Epithelial cell of prostate (primary cell): ENCODE results near the gene LOXL4.
A peak's percentile ranks its signal among the peaks of the same experiment; 100 is the strongest.
"Not testable (repeated sequence)": the region's sequence is repeated elsewhere in the genome, so short reads cannot be mapped to it uniquely, and the experiment has no call there.

ENCODE experiments used
- DNase-seq: peaks from one replicate; pipeline ENCODE4 v3.0.0-alpha.2; 2011; ENCODE audit warnings: low read depth, low spot score
- H3K27ac ChIP-seq: fragments of 450-650 bp; 2 replicates; pipeline ENCODE4 v1.5.1; 2017; ENCODE audit warnings: mild to moderate bottlenecking

Gene LOXL4

DNA sequence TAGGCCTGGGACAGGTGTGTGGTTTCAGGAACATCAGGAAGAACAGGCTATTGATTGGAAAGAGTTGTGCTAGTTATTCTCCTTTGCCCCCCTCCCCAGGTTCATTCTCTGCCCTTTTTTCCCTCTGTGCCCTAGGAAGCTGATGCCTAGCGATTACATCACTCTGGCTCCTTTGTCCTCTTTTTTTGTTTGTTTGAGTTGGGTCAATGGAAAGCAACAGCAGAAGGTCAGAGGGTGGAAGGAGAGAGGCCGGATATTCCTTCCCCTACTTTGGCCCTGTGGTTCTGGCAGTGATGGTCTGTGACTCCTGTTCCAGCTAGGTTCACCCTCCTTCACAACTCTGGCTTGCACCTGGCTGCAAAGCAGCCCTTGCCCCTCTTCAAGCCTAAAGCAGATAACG is 18.9 kb downstream of the LOXL4 start:
- no peak for DNase-seq
- no peak overlapping the region for H3K27ac ChIP-seq

DNA sequence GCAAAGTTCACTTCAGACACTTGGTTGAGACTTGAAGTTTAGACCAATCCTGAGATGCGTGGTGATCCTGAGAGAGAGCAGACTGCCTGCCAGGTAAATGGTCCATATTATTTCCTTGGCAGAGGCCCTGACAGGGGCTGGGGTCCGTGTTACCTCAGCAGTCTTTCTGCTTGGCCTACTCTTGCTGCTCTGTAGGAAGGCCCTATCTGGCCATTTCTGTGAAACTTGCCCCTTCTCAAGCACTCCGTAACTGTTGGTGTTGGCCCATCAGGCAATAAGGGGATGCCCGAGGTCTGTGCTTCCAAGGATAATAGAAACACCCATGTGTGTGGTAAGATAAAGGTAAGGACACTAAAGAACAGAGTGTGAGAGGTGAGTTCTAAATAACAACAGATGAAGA is 20.0 kb downstream of the LOXL4 start:
- DNase-seq = no peak
- H3K27ac ChIP-seq = no peak overlapping the region

DNA sequence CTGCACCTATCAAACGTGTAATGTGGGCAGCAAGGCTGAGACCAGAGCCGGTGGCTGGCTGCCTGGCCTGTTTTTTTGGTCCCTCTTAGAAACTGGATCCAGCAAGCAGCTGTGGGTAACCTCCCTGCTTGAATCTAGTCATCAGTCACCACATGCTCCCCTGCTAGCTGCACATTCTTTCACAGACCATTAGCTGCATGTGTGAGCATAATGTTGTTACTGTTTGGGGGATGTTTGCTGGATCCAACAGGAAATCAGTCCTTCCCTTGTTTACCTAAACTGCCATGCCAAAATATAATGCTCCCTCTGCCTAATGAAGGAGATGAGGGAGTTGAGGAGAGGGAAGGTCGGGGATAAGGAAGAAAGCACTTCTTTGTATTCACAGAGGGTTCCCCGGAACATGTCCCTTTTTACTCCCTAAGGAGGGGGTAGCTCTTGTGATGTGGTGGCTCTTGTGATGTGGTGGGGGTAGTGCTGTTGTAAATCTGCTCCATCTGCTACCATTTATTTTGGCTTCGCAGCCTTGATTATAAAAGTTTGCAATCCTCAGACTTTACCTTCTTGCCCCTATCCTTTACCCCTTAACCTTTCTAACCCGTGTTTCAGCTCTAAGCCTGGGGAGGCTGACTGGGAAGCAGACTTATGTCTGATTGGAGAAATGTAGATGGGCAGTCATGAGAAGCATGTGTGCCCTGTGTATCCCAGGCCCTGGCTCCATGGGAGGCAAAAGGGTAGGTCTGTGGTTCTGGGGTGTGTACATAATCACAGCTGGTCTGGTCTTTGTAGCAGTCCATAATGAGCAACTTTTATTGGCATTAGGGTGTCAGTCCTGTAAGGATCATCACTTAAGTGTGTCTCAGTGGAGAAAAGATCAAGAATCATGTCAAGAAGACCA is 20.8 kb downstream of the LOXL4 start:
- no peak overlapping the region for H3K27ac ChIP-seq
- DNase-seq = no peak

DNA sequence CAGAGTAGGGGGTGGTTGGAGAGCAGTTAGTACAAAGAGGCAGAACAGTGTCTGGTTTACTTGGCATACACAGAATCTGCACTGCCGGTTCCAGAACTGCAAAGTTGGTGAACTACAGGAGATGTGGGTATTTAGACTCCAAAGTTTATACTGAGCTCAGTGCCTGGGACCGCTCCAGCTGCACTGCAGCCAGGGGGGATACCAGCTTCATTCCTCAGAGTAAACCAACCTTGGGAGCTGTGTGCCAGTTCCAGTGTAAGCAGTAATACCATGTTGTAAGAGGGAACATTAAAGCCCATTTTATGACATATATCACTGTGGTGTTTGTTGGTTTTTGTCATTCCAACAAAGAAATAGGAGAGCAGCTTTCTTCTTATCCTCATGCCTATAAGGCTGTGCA is 23.4 kb downstream of the LOXL4 start:
- no peak overlapping the region for H3K27ac ChIP-seq
- DNase-seq = no peak

DNA sequence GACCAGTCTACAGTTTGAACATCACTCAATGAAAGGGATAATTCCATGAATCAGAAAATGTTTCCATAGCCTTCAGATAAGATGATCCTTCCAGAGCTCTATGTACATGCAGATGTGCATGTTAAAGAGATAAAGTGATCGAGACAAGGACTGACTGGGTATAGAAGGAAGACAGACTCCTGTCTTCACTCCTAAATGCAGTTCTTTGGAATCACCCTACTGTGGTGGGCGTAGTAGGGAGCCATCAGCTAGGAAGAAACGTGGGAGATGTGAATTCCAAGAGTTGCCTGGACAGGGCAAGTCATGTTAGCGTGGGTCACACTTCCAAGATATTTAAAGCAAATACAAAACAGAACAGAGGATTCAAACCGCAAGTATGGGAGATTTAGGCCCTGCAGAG is 23.9 kb downstream of the LOXL4 start:
- DNase-seq = no peak
- H3K27ac ChIP-seq = no peak overlapping the region

DNA sequence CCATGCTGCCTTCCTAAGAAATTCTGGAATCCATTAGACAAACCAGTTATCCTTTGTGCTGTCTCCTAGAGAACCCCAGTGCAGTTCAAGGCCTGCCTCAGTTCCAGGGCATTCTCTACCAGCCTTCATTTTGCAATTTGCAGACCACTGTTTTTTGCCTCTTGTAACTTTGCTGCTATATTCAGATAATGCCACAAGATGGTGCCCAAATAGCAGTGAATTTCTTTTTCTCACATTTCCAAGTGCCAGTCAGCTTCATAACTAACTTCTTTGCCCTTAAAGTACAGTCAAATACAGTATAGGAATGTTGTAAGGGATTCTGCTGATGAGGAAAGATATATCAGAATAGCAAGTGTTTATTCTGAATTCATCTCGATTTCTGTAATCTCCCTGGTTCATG is 25.2 kb downstream of the LOXL4 start:
- no peak overlapping the region for H3K27ac ChIP-seq
- DNase-seq = no peak

DNA sequence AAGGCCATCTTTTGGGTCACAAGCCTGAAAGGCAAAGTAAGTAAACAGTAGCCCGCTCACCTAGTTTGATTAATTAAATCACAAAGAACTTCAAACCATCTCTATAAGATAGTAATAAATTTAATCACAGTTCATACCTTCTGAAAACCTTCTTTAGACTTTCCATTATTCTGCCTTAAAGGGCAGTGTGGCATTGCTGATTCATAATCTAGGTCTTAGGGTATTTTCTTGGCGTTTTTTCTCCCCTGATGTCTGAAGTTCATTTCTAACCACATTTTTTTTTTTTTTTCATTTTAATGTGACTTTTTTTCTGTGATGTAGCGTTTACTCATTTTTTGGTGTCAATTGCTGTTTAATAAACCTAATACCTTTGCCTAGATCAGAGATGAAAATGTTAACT is 27.5 kb downstream of the LOXL4 start:
- DNase-seq = no peak
- no peak overlapping the region for H3K27ac ChIP-seq

DNA sequence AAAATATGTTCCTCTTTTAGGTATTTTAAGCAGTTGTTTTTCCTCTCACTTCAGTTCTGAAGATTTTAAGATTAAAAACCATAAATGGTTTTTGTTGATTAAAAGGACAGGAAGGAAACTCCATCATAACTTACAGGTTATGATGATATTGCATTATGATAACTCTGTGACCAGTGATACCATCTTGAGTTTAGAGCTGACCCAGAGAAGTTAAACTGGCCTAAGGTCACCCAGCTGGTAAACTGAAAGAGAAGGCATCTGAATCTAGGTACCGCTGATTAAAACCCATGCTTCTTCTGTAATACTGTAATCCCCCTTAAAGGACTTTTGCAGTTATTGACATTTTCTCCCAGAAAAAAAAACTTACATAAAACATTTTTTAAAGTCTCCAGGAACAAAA is 29.6 kb downstream of the LOXL4 start:
- no peak for DNase-seq
- no peak overlapping the region for H3K27ac ChIP-seq

DNA sequence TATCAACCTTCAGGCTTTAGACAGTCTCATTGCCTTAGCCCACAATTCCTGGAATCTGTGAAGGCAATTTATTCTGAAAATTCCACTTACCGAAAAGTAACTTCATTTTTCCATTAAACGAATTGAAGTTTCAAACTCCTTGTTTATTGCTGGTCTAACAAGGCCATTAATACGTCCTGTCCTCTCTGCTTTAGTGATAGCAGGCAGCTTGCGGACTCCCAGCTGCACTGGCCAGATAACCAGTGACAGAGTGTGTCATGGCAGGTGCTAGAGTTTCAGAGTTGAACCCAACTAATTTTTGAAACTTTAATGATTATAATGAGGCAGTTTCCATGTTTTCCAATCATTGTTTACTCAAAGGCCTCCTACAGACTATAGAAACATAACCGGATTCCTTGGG is 31.1 kb downstream of the LOXL4 start:
- no peak overlapping the region for H3K27ac ChIP-seq
- no peak for DNase-seq

DNA sequence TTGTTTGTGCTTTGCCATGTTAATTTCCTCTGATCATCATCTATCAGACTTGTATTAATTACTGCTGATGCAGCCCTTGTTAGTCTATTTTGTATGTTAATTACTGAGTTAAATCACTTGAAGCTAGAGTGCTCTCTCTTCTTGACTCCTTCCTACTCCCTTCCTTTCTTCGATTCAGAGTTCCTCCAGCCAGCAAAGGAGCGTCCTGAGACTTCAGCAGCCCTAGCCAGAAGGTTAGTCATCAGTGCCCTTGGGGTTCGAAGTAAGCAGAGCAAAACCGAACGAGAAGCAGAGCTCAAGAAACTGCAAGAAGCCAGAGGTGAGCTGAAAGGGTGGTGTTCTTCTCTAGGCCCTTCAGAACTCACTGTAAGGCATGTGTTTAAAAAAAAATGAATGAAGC is 32.1 kb downstream of the LOXL4 start:
- no peak overlapping the region for H3K27ac ChIP-seq
- no peak for DNase-seq

DNA sequence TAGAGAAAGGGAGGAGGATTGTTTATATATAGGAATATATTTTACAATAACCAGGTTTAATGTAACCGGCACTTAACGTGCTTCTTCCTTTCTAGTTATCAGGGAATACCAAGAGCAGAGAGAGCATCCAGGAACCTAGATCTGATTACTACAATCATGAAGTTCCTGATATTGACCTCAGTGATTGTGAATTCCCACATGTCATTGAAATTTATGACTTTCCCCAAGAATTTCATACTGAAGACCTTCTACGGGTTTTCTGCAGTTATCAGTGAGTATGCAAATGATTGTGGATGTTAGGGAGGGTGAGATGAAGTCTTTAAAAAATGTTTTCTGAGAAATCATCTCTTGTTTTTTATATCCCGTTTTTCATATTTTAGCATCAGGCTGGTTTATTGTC is 36.6 kb downstream of the LOXL4 start:
- no peak for DNase-seq
- no peak overlapping the region for H3K27ac ChIP-seq

DNA sequence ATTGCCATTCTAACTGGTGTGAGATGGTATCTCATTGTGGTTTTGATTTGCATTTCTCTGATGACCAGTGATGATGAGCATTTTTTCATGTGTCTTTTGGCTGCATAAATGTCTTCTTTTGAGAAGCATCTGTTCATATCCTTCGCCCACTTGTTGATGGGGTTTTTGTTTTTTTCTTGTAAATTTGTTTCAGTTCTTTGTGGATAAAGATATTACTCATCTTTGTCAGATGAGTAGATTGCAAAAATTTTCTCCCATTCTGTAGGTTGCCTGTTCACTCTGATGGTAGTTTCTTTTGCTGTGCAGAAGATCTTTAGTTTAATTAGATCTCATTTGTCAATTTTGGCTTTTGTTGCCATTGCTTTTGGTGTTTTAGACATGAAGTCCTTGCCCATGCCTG is 39.7 kb downstream of the LOXL4 start:
- not testable (repeated sequence) for DNase-seq, H3K27ac ChIP-seq

DNA sequence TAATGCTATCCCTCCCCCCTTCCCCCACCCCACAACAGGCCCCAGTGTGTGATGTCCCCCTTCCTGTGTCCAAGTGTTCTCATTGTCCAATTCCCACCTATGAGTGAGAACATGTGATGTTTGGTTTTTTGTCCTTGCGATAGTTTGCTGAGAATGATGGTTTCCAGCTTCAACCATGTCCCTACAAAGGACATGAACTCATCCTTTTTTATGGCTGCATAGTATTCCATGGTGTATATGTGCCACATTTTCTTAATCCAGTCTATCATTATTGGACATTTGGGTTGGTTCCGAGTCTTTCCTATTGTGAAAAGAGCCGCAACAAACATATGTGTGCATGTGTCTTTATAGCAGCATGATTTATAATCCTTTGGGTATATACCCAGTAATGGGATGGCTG is 40.3 kb downstream of the LOXL4 start:
- not testable (repeated sequence) for DNase-seq, H3K27ac ChIP-seq

DNA sequence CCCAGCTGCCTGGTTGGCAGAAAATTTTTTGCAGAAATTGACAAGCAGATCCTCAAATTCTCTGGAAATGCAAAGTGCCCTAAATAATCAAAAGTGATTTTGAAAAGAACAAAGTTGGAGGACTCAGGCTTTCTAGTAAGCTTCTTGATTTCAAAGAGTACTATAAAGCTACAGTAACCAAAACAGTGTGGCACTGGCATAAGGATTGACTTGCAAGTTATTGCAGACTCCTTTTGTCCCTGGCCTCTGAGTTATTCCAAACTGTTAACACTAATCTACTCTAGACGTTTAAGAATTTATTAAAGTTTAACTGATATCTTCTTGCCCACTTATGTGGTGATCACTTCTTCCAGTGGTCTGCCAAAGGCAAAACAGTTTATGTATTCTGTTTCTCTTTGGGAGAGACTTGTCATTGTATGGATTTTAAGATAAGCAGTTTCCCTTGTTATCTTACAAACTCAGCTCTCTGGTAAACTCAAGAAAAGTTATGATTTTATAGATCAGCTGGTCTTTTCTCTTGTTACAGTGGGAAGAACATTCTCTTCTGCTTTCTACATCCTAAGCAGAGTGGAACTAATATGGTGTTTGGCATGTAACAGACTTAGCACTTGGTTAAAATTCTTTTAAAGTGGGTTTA is 41.4 kb downstream of the LOXL4 start:
- H3K27ac ChIP-seq = no peak overlapping the region
- DNase-seq = no peak

DNA sequence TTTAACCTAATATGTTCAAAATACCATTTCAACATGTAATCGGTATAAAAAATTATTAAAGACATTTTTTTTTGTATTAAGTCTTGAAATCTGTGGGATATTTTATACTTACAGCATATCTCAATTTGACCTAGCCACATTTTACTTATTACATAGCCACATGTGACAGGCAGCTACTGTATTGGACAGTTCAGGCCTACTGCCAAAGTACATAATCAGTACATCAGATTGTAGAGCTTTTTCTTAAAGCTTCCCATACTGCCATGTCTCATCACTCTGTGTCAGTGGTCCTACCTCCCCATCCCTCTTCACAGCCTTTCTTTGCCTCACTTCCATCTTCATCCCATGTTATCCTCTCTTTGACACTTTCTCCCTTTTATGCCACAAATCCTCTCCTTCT is 43.0 kb downstream of the LOXL4 start:
- H3K27ac ChIP-seq = no peak overlapping the region
- no peak for DNase-seq

DNA sequence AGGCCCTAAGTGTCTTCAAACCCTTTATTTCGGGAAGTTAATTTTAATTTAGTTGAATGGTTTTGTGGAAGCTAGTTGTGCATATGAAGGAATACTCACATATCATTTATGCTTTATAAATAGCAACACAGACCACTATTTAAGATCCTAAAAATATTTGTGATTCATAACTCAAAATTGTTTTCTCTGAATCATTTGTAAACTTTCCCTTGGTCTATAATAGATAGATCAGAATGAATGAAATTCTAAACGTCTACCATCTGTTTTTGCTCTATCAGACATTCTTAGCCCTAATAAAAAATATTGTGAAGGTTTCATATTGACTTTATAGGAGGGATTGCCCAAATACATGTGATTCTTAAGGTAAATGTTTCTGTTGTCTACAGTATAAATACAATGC is 43.5 kb downstream of the LOXL4 start:
- no peak overlapping the region for H3K27ac ChIP-seq
- no peak for DNase-seq

DNA sequence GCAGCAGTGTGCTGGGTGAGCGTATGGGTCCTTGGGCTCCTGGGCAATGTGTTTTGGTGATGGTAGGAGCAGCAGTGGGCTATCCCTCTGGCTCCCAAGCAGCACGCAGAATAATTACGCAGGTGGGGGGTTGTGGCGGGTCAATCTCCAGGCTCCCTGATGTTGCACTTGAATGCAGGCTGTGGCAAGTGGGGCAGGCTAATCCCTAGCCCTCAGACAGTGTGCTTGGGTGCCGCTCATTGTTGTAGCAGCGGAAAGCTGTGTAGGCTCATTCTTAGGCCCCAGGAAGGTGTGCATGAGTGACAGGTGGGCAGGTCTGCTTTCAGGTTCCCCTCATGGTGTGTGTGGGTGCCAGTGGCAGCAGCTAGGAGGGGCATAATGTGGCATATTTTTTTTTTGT is 44.1 kb downstream of the LOXL4 start:
- H3K27ac ChIP-seq = no peak overlapping the region
- no peak for DNase-seq

DNA sequence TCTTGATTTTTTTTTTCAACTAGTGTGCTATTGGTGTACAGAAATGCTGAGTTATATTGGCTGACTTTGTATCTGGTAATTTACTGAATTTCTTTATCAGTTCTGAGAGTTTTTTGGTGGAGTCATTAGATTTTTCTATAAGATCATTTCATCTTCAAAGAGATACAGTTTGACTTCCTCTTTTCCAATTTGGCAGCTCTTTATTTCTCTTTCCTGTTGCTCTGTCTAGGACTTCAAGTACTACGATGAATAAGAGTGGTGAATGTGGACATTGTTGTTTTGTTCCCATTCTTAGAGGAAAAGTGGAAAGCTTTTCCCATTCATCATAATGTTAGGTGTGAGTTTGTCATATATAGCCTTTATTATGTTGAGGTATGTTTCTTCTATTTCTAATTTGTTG is 50.2 kb downstream of the LOXL4 start:
- no peak overlapping the region for H3K27ac ChIP-seq
- no peak for DNase-seq

DNA sequence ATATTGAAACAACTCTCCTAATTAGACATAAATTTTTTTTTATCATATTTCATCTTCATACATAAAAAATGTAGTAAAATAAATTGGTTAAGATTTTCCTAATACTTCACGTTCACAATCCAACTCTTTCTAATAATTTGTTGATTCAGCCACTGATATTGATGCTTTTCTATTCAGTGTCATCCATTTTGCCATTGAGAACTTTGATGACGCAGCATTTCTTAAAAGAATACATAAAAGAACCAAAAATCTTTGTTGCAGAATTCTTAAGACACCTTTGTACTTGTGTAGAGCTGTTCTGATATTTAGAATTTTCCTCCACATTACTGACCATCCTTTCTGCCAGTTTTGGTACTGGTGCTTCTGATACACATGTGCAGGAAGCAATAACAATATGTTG is 52.6 kb downstream of the LOXL4 start:
- H3K27ac ChIP-seq = no peak overlapping the region
- DNase-seq = no peak

DNA sequence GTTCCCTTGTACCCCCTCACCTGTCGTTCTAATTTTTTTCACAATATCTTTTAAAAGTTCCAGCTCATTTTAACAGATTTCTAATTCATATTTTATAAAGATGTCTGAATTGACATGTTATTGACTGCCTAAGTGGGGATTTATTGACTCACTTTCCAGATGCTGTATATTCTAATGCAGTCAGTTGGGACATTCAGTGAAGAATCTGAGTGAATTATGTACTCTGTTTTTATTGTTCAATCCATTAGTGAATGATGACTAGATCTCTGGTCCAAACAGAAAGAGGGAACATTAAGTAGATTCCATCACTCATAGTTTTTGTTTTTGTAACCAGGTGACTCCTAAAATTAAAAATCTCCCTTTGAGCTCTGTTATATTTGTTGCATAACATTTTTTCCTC is 54.3 kb downstream of the LOXL4 start:
- H3K27ac ChIP-seq = no peak overlapping the region
- DNase-seq = no peak

DNA sequence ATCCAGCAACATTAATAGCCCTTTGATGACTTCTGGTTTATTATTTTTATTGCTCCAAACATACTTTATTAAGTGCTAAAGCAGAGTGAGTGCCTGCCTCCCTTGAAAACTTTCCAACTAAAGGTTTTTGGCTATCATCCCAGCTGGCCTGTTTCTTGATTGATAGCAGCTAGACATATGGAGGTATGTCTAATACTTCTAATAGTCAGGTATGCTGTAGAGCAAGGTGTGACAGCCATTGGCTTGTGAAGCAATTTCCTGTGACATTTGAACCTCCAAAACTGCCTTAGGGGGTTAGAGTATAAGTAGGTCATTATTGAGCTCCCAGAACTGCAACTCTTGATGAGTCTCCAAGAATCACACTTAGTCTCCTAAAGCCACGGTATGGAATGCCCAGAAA is 55.8 kb downstream of the LOXL4 start:
- H3K27ac ChIP-seq = peak overlapping the region; percentile 19
- peak; percentile 27 for DNase-seq

DNA sequence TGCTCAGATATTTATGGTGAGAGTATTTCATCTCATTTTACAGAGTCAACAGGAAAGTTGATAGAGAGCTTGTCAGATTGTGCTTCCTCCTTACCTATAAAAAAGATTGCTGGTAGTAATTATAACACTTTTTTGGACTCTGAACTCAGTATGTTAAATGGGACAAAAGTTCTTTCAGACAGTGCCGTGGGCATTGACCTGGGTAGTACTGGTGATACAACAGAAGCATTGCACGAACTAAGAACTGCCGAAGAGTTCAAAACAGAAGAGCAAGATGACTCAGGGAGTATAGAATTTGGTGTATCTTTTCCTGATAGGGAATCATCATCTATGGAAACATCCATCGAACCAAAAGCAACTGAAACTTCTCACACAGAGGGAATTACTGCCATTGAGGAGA is 58.6 kb downstream of the LOXL4 start:
- DNase-seq = no peak
- no peak overlapping the region for H3K27ac ChIP-seq
